Naive thymus-derived CD4-positive, alpha-beta T cell (primary cell): ENCODE results near the gene ADPRS. TPM values are rescaled to one million over a fixed set of nuclear protein-coding genes. Genes with fewer than 3 reads are reported as not detected.

Experiments
- ATAC-seq: fragments of 150-1000 bp; cut with Tn5 transposase; 2 replicates; pipeline ENCODE4 v1.10.0; 2021; ENCODE audit warnings: mild to moderate bottlenecking, moderate library complexity
- CTCF ChIA-PET: fragments of 350-600 bp; sonication (Branson Sonifier 250); formaldehyde crosslinking; loops from one replicate; lab custom pipeline; 2021; ENCODE audit warnings: antibody characterized with exemption; lab: Charles Lee
- POLR2A ChIA-PET: fragments of 350-600 bp; sonication (Branson Sonifier 250); formaldehyde crosslinking; loops from one replicate; lab custom pipeline; 2021; ENCODE audit warnings: antibody characterized with exemption, inconsistent platforms; lab: Charles Lee
- DNase-seq, 9 donors: peaks; one replicate each; pipeline versions ENCODE4 v3.0.0 to v3.0.0-alpha.2; 2020 to 2022; ENCODE audit warnings: mixed read lengths in 1 of 9
- H3K27ac ChIP-seq: one replicate; pipeline ENCODE4 v1.7.0; 2013; ENCODE audit warnings: mild to moderate bottlenecking, low read depth, low read length, moderate library complexity
- H3K27me3 ChIP-seq, 2 donors: one replicate each; pipeline ENCODE4 v1.7.0; 2013; ENCODE audit warnings: low read length in 2 of 2, mild to moderate bottlenecking in 2 of 2, moderate library complexity in 2 of 2; ENCODE audit not compliant: control insufficient read depth in 2 of 2, insufficient read depth in 2 of 2
- H3K36me3 ChIP-seq, 3 experiments: 1 replicate in 2 of 3; 2 replicates in 1 of 3; pipeline ENCODE4 v1.7.0; 2013; ENCODE audit warnings: low read length in 3 of 3, mild to moderate bottlenecking in 3 of 3, moderate library complexity in 1 of 3; ENCODE audit not compliant: insufficient read depth in 3 of 3, control insufficient read depth in 2 of 3
- H3K4me1 ChIP-seq, 2 donors: one replicate each; pipeline ENCODE4 v1.7.0; 2013; ENCODE audit warnings: low read length in 2 of 2, mild to moderate bottlenecking in 2 of 2, moderate library complexity in 1 of 2; ENCODE audit not compliant: control insufficient read depth in 2 of 2, insufficient read depth in 2 of 2
- H3K4me3 ChIP-seq: 2 replicates; pipeline ENCODE4 v1.7.0; 2013; ENCODE audit warnings: mild to moderate bottlenecking, low read length
- H3K9me3 ChIP-seq, 3 experiments: 1 replicate in 2 of 3; 2 replicates in 1 of 3; pipeline ENCODE4 v1.7.0; 2013; ENCODE audit warnings: low read length in 3 of 3; ENCODE audit not compliant: control insufficient read depth in 2 of 3
- H3K27ac Mint-ChIP-seq, 9 donors: one replicate each; pipeline ENCODE4 v1.8.0; 2020 to 2022; ENCODE audit warnings: mixed read lengths in 9 of 9, mild to moderate bottlenecking in 8 of 9, moderate library complexity in 5 of 9, inconsistent platforms in 2 of 9
- H3K27me3 Mint-ChIP-seq, 5 donors: one replicate each; pipeline ENCODE4 v1.8.0; 2021 to 2022; ENCODE audit warnings: mixed read lengths in 5 of 5, mild to moderate bottlenecking in 1 of 5
- H3K36me3 Mint-ChIP-seq, 5 donors: one replicate each; pipeline ENCODE4 v1.8.0; 2020 to 2022; ENCODE audit warnings: mixed read lengths in 5 of 5, mild to moderate bottlenecking in 3 of 5, inconsistent platforms in 1 of 5
- H3K4me1 Mint-ChIP-seq, 7 donors: one replicate each; pipeline ENCODE4 v1.8.0; 2020 to 2022; ENCODE audit warnings: mixed read lengths in 7 of 7, mild to moderate bottlenecking in 3 of 7, inconsistent platforms in 1 of 7
- H3K4me3 Mint-ChIP-seq, 10 donors: one replicate each; pipeline ENCODE4 v1.8.0; 2020 to 2022; ENCODE audit warnings: mild to moderate bottlenecking in 10 of 10, mixed read lengths in 10 of 10, moderate library complexity in 6 of 10, inconsistent platforms in 2 of 10
- H3K9me3 Mint-ChIP-seq, 11 donors: one replicate each; pipeline ENCODE4 v1.8.0; 2020 to 2022; ENCODE audit warnings: mixed read lengths in 11 of 11, mild to moderate bottlenecking in 4 of 11, inconsistent platforms in 1 of 11, moderate library complexity in 1 of 11
- intact Hi-C, 2 donors: fragments of 100-400 bp; cut with micrococcal nuclease; formaldehyde crosslinking; loops; one replicate each; pipeline ENCODE4 v1.15.1; 2023
- polyA plus RNA-seq, 2 donors: library from polyadenylated mRNA; unstranded; fragments of 300-500 nt; fragmentation: Illumina TruSeq; gene quantifications; one replicate each; pipeline ENCODE4 v1.2.3, GENCODE V29; 2021
- total RNA-seq, 6 experiments: library from RNA in 5 of 6; stranded (reverse) in 5 of 6; gene quantifications; 1 replicate in 5 of 6; 2 replicates in 1 of 6; pipeline ENCODE4 v1.2.3 and lab custom pipeline; 2021 to 2026

ADPRS gene
- total and polyA plus RNA-seq, 7 experiments from 2014 or later = 18.0 to 35.4 (median 24.2) TPM

DNA sequence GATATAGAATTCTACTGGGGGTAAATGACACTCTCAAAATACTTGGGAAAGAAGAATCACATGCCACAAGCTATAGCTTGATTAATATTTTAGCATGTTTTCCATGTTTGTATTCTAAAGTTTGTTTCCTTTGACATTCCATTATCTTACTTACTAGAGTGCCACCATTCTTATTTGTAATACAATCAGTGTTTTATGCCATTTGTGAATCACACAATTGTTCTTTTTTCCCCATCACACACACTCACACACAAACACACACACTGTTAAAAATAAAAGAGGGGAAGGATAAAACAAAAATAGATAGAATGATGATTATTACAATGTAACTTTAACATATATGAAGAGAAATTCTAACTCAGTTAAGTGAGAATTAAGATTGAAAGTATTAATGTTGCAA is 20.8 kb upstream of the ADPRS start:
- Histone ChIP-seq H3K4me1 (no peaks in the 10 kb centered on the region), H3K27me3 (no peaks in the 10 kb centered on the region), H3K9me3 (no peaks in the 10 kb centered on the region), H3K27ac (no peak overlapping the region), H3K36me3 (no peaks in the 10 kb centered on the region), H3K4me3 (no peak overlapping the region)
- CTCF ChIA-PET = no interaction called here
- POLR2A ChIA-PET = no interaction called here
- ATAC-seq (no peak), DNase-seq (no peak)
- Mint-ChIP-seq H3K27ac (no peak overlapping the region), H3K27me3 (no peaks in the 10 kb centered on the region), H3K9me3 (no peaks in the 10 kb centered on the region), H3K4me1 (no peaks in the 10 kb centered on the region), H3K36me3 (no peaks in the 10 kb centered on the region), H3K4me3 (no peak overlapping the region)
- intact Hi-C loops = no loop called here

DNA sequence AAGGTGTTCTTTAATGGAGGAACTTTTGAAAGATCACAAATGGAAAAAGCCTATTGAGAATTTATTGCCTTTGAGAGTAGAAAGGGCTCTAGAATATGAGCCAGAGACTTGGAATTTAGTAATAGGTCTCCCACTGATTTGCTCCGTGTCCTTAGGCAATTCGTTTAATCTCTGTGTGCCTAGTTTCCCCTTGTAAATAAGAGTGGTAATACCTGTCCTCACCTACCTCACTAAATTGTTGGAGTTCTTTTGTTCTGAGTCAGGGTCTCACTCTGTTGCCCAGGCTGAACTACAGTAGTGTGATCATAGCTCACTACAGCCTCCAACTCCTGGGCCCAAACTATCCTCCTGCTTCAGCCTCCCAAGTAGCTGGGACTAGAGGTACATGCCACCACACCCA is 19.8 kb upstream of the ADPRS start:
- Histone ChIP-seq H3K4me3 (no peak overlapping the region), H3K27ac (no peak overlapping the region), H3K4me1 (no peaks in the 10 kb centered on the region), H3K27me3 (no peaks in the 10 kb centered on the region), H3K36me3 (no peaks in the 10 kb centered on the region), H3K9me3 (no peaks in the 10 kb centered on the region)
- no peaks in the 10 kb centered on the region for H3K27me3 Mint-ChIP-seq
- intact Hi-C loops = no loop called here
- DNase-seq (no peak), ATAC-seq (no peak)
- no peak overlapping the region for H3K27ac Mint-ChIP-seq
- H3K9me3 Mint-ChIP-seq = no peaks in the 10 kb centered on the region
- ChIA-PET POLR2A (no interaction called here), CTCF (no interaction called here)
- H3K4me3 Mint-ChIP-seq = no peak overlapping the region
- no peaks in the 10 kb centered on the region for H3K4me1 Mint-ChIP-seq
- no peaks in the 10 kb centered on the region for H3K36me3 Mint-ChIP-seq

DNA sequence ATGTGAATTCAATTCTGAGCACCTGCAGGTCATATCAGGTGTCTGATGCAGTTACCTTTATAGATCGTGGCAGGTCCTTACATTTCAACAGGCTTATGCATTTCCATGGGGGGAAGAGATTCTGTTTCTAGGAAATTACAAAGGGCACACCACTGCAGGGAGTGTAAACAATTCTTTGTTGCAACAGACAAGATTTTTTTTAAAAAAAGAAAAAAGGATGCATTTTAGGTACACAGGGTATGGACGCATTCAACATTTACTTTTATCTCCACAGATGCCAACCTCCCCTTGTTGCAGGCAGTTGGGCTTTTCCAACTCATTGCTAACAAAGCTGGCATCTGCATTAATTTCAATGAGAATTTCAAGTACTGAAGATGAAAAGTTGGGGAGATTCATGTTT is 18.3 kb upstream of the ADPRS start:
- no peak overlapping the region for H3K4me3 Mint-ChIP-seq
- intact Hi-C loops = no loop called here
- Histone ChIP-seq H3K27me3 (no peaks in the 10 kb centered on the region), H3K9me3 (no peaks in the 10 kb centered on the region), H3K4me1 (no peaks in the 10 kb centered on the region), H3K27ac (no peak overlapping the region), H3K4me3 (no peak overlapping the region), H3K36me3 (no peaks in the 10 kb centered on the region)
- H3K4me1 Mint-ChIP-seq = no peaks in the 10 kb centered on the region
- ChIA-PET POLR2A (no interaction called here), CTCF (interaction anchor here (0.7 kb wide), 1 partner anchor 16 kb away, joined by 3 read pairs; no protein-coding TSS in a partner anchor)
- no peaks in the 10 kb centered on the region for H3K9me3 Mint-ChIP-seq
- DNase-seq (no peak), ATAC-seq (no peak)
- H3K36me3 Mint-ChIP-seq = no peaks in the 10 kb centered on the region
- H3K27me3 Mint-ChIP-seq = no peaks in the 10 kb centered on the region
- H3K27ac Mint-ChIP-seq = no peak overlapping the region

DNA sequence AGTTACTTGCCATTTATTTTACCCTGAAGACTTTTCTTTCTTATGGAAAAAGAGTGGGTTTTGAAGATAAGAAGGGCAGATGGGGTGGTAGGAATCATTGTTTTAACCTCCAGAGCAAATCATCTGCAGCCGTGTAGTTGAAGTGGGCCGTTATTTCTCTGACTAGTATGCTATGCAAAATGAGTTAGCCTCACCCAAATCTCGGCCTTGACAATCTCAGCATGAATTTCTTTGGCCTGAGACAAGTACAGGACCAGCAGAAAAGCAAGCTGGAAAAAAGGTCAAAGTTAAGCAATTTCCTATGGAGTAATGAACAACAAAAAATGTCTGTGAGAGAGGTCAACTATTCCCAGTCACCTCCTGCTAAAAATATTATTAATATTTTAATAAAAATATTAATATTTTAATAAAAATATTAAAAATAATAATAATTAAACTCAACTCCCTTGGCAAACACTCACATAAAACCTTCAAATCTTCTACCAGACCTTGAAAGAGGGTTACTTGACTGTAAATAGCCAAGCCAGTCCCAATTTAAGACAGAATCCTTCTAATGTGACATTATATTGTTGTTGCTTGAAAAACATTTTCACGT is 11.6 kb upstream of the ADPRS start:
- ATAC-seq (no peak), DNase-seq (no peak)
- CTCF ChIA-PET = no interaction called here
- Histone ChIP-seq H3K4me1 (no peaks in the 10 kb centered on the region), H3K27me3 (no peaks in the 10 kb centered on the region), H3K36me3 (no peaks in the 10 kb centered on the region), H3K27ac (no peak overlapping the region), H3K9me3 (no peaks in the 10 kb centered on the region), H3K4me3 (no peak overlapping the region)
- H3K9me3 Mint-ChIP-seq = no peaks in the 10 kb centered on the region
- peaks cover 4 to 19% (median 8%) of the 10 kb centered on the region in 5 donors for H3K27me3 Mint-ChIP-seq
- H3K4me3 Mint-ChIP-seq = no peak overlapping the region
- H3K27ac Mint-ChIP-seq = no peak overlapping the region
- H3K4me1 Mint-ChIP-seq = no peaks in the 10 kb centered on the region
- POLR2A ChIA-PET = no interaction called here
- intact Hi-C loops = no loop called here
- no peaks in the 10 kb centered on the region for H3K36me3 Mint-ChIP-seq

DNA sequence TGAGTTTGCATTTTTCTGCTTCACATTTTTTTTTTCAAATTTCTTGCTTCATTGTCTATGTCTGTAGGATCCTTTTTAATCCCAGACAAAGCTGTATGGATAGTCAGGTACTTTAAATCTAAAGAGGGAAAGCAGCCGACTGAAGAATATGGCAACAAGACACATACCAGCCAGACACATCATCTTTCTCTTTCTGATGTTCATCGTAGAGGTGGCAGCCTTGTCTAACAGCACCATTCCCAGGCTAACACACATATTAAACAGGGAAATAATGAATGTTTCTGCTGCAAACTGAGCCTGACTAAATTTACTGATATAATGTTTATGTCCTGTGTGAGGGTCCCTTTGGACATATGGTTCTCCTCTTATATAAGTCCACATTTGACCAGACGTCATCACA is 8.5 kb upstream of the ADPRS start:
- Histone ChIP-seq H3K4me3 (no peak overlapping the region), H3K27me3 (peaks cover 0 to 5% of the 10 kb centered on the region in 2 donors), H3K36me3 (no peaks in the 10 kb centered on the region), H3K9me3 (no peaks in the 10 kb centered on the region), H3K27ac (no peak overlapping the region), H3K4me1 (no peaks in the 10 kb centered on the region)
- H3K4me1 Mint-ChIP-seq = peaks cover 0 to 3% (median 0%) of the 10 kb centered on the region in 7 donors
- DNase-seq = no peak
- intact Hi-C loops = no loop called here
- no peak overlapping the region for H3K4me3 Mint-ChIP-seq
- no peak for ATAC-seq
- peaks cover 15 to 40% (median 22%) of the 10 kb centered on the region in 5 donors for H3K27me3 Mint-ChIP-seq
- H3K9me3 Mint-ChIP-seq = no peaks in the 10 kb centered on the region
- no peaks in the 10 kb centered on the region for H3K36me3 Mint-ChIP-seq
- POLR2A ChIA-PET = no interaction called here
- H3K27ac Mint-ChIP-seq = no peak overlapping the region
- CTCF ChIA-PET = no interaction called here

DNA sequence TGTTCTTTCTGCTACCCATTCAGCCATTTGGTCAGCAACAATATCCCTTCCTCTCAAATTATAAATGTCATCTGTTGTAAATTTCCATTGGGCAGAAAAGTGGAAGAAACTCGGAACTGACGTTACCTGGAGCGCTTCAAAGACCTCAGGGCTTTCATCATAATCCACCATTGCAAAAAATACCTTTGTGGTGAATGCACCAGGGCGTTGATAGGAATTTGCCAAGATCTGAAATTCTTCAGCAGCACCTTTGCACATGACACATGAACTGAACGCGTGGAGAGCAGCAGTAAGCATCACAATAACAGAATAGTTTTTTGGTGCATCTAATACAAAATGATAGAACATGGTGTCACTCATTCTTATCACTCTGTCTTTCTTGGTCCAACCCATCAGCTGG is 7.9 kb upstream of the ADPRS start:
- ATAC-seq = no peak
- no peak overlapping the region for H3K27ac Mint-ChIP-seq
- Histone ChIP-seq H3K36me3 (no peaks in the 10 kb centered on the region), H3K9me3 (no peaks in the 10 kb centered on the region), H3K27me3 (peaks cover 0 to 5% of the 10 kb centered on the region in 2 donors), H3K27ac (no peak overlapping the region), H3K4me3 (no peak overlapping the region), H3K4me1 (no peaks in the 10 kb centered on the region)
- H3K9me3 Mint-ChIP-seq = no peaks in the 10 kb centered on the region
- intact Hi-C loops = no loop called here
- ChIA-PET CTCF (no interaction called here), POLR2A (no interaction called here)
- no peak for DNase-seq
- H3K27me3 Mint-ChIP-seq = peaks cover 15 to 40% (median 27%) of the 10 kb centered on the region in 5 donors
- peaks cover 0 to 3% (median 0%) of the 10 kb centered on the region in 7 donors for H3K4me1 Mint-ChIP-seq
- H3K36me3 Mint-ChIP-seq = no peaks in the 10 kb centered on the region
- no peak overlapping the region for H3K4me3 Mint-ChIP-seq

DNA sequence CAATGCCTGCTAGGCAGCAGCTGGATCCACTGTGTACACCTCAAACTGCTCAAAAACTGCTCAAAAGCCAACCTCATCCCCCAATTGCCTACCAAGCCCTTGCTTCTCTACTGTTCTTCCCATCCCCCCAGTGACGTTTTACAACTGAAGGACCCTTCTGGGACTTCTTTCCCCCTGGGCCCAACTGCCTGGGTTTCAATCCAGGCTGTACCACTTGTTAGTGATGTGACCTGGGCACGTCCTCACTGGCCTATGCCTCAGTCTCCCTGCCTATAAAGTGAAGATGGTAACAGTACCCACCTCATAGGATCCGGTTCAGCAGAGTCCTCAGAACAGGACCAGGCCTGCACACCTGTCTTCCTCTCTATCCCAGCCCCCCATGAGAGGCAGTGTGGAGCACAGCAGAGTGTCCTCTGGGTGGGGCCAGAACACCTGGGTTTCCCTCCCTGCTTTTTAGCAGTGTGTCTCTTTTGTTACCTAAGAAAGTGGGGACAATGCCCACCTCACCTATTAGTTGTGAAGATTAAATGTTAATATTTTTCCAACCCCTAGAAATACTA is 6.7 kb upstream of the ADPRS start:
- no peak for DNase-seq
- ChIA-PET CTCF (no interaction called here), POLR2A (no interaction called here)
- no peaks in the 10 kb centered on the region for H3K4me1 ChIP-seq
- Mint-ChIP-seq H3K4me3 (peak overlapping the region in 1 of 10 donors; percentile 0), H3K27ac (no peak overlapping the region), H3K36me3 (no peaks in the 10 kb centered on the region), H3K27me3 (peaks cover 18 to 42% (median 33%) of the 10 kb centered on the region in 5 donors), H3K4me1 (peaks cover 0 to 3% (median 0%) of the 10 kb centered on the region in 7 donors), H3K9me3 (no peaks in the 10 kb centered on the region)
- no peaks in the 10 kb centered on the region for H3K9me3 ChIP-seq
- H3K36me3 ChIP-seq = no peaks in the 10 kb centered on the region
- H3K4me3 ChIP-seq = no peak overlapping the region
- peaks cover 0 to 5% of the 10 kb centered on the region in 2 donors for H3K27me3 ChIP-seq
- ATAC-seq = no peak
- H3K27ac ChIP-seq = no peak overlapping the region
- intact Hi-C loops = no loop called here
